Stimulated activated CD8-positive, alpha-beta memory T cell treated with anti-CD3 and anti-CD28 coated beads, Interleukin-7, amount 100 ng/mL, for 24 hours (primary cell): ENCODE measurements around the gene OGFOD2.

Experiments used
- DNase-seq: peaks from one replicate; pipeline ENCODE4 v3.0.0-alpha.2; 2020; ENCODE audit warnings: low read depth

Gene OGFOD2

DNA sequence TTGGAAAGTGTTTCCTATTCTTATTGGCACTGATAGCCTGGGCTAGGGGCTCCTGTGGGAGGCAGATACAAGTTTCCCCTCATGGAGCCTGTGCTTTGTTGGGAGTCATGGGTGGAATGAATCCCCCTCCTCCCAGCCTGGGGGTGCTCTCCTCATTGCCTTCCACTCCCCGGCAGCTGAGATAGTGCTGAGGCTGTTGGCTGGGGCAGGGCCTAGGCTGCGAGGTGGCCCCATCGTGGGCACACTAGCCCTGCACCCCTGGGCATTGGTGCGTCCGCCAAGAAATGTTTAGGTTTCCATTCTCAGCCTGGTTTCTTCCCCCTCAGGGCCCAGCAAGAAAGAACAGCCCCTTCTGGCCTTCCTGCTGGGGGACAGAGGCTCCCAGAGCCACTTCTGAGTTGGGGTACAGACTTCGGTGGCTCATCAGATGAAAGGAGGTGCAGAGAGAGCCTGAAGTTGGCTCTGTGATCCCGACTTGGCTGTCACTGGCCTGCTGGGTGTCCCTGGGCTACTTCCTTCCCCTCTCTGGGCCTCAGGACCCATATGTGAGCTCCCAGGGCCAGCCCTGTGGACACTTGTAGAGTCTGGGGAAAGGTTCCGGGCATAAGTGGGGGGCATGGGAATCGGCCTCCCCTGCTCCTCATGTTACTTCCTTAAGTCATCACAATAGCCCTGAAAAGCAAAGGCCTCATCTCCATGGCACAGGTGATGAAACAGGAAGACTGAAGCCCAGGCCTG, 2.8 kb downstream of the OGFOD2 start:
- DNase-seq = no peak

DNA sequence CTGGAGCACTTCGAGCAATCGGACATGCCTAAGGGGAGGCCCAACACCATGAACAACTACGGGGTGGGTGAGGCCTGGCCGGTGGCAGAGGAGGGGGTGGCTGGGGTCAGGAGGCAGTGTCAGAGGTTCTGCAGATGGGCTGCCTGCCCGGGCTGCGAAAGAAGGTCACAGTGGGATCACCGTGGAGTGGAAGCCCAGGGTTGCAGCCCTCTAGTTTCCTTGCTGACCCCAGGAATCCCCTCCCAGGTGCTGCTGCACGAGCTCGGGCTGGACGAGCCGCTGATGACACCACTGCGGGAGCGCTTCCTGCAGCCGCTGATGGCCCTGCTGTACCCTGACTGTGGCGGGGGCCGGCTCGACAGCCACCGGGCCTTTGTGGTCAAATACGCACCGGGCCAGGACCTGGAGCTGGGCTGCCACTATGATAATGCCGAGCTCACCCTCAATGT, 3.5 kb downstream of the OGFOD2 start:
- DNase-seq = no peak

DNA sequence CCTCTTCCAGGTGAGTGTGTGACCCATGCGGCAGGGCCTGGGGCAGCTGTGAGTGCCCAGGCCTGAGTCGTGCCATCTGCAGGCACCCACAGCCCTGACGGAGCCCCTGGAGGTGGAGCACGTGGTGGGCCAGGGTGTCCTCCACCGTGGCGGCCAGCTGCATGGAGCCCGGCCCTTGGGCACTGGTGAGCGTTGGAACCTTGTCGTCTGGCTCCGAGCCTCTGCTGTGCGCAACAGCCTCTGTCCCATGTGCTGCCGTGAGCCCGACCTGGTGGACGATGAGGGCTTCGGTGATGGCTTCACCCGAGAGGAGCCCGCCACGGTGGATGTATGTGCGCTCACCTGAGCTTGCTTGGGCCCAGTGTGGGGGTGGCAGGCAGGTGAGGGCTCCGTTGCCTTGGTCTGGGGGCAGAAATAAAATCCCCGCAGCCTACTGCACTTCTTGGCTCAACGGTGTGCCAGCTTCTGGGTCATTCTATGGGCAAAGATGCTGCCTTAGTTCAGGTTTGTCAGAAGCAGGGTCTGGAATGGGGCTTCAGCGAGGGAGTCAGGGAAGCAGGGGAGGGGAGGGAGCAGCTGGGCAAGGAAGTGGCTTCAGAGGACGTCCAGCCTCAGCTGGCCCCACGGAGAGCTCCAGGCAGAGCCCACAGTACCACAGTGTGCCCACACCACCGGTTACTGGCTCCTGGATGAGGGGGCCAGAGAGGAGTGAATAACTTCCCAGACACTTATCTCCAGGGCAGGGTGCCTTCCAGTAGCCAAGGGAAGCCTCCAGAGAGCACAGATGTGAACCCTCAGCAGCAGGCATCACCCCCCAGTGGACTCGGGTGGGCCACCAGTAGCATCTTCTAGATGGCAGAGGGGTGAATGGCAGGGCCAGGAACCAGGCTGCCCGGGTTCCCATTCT, 4.2 kb downstream of the OGFOD2 start:
- DNase-seq = no peak

DNA sequence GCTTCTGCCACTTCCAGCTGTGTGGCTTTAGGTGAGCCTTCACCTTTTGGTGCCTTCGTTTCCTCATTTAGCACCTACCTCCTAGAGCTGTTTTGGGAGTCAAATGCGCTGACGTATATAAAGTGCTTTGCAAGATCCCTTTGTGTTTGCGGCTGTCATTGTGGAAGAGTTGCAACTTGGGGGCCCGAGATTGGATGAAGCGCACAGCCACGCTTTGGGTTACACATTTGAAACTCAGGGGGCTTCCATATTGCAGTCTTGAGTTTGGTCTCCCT, 4.8 kb downstream of the OGFOD2 start:
- DNase-seq = no peak

DNA sequence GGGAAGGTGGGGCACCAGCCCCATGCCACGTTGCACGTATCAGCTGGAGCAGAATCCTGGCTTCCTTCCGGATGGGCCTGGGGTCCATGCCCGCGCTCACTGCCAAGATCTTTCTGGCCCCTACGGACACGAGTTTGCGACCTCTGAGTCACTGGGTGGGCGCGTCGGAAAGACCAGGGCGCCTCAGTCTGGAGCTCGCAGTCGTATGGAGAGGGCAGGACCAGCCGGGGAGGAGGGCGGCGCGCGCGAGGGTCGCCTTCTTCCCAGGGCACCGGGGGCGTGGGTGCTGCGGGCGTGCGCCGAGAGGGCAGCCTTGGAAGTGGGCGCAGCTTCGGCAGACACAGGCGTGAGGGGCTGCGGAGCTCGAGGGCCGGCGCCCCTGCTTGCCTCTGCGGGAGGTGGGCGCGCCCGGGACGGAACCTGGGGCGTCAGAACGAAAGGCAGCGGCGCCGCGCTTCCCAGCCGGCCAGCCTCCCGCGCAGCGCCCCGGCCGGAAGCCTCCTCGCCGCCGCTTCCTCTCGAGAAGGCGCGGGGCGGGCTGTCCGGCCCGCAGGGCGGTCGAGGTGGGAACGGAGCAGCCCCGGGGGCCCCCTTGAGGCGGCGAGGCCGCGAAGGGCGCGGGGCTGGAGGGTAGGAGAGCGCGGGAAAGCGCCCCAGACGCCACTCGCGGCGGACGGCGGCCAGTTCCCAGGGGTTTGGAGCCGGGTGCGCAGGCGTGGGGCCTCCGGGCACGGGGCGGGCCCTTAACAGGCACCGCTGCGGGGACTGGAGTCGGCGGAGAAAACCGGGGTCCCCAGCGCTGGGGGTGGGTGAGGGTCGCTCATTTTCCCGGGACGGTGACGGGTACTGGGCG, 5.4 kb downstream of the OGFOD2 start, which contains the start of gene ARL6IP4:
TSS of gene ARL6IP4 (plus strand) at position 499 of the 853 bp plus-strand sequence. CDS start 459 bp downstream, outside the sequence.
- DNase-seq = peak; percentile 38

DNA sequence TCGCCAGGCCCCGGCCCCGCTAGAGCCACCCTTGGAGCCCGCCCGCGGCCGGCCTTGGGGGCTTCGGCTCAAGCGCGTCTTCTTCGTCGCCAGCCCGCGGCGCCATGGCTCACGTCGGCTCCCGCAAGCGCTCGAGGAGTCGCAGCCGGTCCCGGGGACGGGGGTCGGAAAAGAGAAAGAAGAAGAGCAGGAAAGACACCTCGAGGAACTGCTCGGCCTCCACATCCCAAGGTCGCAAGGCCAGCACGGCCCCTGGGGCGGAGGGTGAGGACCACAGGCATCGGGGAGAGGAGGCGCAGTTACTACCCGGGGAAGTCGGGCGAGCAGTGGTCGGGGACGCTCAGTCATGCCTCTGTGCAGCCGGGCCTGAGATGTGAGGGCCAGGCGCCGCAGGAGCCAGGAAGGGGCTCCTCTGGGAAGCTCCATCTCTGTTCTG, 6.0 kb downstream of the OGFOD2 start:
- DNase-seq = no peak

DNA sequence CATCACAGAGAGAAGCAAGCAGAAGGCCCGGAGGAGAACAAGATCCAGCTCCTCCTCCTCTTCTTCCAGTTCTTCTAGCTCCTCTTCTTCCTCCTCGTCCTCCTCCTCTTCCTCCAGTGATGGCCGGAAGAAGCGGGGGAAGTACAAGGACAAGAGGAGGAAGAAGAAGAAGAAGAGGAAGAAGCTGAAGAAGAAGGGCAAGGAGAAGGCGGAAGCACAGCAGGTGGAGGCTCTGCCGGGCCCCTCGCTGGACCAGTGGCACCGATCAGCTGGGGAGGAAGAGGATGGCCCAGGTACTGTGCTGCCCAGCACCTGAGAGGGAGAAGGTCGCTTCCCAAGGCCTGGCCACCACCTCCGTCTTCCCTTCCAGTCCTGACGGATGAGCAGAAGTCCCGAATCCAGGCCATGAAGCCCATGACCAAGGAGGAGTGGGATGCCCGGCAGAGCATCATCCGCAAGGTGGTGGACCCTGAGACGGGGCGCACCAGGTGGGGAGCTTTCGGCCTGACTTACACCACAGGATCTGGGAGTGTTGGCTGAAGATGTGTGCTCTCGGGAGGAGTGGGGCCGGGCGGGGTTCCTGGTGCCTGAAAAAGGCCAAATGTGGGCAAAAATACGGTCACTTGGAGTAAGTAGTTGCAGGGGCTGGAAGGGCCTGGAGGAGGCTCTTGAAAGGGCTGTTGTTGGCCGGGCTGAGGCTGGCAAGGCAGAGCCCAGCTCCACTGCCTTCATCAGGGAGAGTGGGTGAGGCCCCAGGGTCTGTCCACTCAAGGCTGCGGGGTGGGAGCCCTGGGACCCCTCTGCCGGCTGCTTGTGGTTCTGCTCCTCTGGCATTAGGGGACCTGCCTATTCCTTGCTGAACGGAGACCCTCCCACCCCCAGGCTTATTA, 6.8 kb downstream of the OGFOD2 start:
- DNase-seq = no peak

DNA sequence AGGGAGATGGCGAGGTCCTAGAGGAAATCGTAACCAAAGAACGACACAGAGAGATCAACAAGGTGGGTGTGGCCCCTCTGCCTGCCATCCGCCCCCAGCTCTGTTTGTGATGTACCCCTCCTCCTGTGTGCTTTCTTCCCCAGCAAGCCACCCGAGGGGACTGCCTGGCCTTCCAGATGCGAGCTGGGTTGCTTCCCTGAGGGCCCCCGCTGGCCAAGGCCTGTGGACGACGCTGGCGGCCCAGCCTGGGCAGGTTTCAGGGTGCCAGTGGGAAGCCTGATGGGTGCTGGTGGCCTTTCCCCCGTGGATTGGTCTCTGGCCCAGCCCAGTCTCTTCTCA, 7.4 kb downstream of the OGFOD2 start:
- no peak for DNase-seq

DNA sequence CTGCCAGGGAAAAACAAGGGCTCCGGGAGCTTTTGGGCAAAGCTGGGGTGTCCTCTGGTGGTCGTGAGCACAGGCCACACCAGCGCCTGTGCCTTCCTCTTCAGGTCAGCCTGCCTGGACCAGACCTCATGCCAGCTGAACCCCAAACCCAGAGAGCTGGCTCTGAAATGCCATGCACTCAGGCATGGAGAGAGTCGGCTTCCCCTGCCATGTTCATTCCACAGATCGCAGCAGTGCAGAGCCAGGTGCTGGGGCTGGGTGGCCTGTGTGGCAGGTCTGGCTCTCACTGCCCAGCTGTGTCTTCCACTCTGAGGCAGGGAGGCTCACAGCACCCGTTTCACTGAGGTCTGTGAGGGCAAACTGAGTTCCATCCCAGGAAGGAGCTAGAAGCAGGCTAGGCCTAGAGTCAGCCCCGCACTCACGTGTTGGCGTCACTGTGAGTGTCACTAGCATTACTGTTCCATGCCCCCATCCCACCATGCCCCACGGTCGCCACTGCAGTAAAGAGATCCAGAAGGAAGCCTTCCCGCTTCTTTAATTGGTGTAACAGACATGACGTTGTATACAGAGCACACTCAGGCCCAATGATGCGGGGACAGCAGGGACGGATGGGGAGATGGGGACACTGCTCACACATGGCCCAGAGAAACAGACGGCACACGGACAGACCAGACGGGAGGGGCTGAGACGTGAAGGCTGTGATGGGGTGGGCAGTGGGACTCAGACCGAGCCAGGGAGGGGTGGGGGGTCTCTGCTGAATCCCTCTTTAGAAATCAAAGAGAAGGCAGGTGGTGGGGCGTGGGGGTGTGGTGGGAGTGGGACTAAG, 8.1 kb downstream of the OGFOD2 start:
- no peak for DNase-seq

DNA sequence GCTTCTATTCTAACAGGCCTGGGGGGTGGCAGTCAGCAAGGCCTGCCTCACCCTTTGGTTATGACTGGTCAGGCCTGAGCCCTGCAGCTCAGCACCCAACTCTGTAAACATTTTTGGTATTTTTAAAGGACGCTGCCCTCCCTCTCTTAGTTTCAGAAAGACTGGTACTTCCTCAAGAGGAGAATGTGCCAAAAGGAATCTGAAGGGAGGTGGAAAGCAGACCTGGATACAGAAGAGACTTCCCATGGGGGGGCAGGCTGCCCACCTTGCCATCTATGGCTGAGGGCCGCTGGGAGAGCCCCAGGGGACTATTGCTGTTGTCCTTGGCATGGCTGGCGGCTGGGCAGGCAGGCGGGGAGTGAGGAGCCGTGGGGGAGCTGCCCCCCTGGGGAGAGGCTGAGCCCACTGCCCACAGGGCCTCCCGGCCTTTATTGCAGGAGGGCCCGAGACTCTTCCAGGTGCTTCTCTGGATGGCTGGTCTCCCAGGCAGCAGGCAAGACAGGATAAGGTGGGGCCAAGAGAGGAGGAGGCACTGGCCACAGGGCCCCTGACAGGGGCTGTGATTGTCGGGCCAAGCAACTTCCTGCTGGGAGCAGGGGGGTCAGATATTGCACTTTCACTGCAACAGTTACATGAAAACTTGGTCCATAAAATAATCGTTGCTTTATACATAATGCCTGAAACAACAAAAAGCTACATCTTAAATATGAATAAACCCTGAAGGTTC, 8.9 kb downstream of the OGFOD2 start:
- DNase-seq = no peak

DNA sequence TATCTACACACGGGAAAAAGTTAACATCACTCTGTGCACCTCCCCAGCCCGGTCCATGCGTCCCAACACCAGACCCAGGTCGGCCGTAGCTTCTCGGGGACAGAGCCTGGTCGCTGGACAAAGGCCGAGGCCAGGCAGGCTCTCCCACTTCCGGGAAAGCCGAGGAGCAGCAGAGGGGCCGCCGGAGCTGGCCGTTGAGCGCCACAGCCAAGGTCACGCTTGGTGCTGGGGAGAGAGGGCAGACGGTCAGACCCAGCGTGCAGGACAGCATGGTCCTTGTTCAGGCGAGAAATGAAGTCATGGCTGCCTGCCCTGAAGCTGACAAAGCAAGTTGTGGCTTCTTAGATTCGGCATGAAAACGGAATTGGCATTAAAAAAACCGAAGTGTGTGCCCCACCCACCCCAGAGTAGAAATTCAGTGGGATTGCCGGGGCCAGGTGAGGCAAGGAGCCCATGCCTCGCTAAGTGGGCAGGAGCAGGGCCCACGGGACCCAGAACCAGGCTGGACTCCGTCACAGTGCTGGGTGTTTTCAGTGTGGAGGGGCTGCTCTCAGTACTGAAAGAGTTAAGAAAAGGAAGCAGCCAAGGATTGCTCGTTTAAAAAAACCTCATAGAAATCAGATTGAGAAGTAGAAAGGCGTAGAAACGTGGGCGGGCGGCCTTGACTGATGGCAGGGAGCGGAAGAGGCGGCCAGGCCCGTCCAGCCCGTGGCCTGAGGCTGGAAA, 9.7 kb downstream of the OGFOD2 start:
- DNase-seq = no peak

DNA sequence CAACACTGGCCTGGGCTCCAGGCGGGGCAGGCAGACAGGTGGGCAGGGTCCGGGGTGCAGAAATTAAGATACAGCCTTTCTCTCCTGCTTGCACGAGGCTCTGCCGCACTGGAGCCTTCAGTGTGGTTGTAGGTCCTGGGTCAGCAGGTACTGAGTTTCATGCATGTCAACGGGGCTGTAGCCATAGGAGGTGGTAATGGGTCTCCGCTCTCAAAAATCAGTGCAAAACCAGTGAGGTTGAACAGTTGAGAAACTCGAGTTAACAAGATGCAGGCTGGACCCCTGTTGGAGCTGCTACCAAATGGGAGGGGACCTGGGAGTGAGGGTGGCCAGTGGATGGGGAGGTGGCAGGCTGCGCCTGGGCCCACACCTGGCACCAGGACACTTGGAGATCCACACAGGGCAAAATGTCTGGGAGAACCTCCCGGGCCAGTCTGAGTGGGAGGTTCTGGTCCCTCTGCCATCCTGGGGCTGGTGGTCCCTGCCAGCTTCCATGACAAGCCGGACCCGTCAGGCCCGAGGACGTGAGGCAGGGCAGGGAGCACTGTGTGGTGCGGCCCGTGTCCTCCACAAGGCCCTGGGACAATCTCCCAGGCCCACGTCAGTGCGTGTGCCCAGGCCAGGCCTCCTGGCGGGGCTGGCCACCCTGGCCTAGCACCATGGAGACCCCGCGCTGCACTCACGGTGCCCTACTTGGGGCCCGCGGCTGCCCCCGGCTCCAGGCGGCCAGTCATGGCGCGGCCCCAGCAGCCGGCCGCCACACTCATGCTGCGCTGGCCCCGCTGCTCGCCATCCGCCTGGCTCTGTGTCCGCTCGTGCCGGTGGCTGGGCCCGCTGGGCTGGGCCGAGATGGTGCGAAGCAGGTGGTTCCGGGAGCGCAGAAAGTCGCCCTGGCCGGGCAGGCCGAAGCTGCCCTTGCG, 10.6 kb downstream of the OGFOD2 start:
- DNase-seq = no peak

DNA sequence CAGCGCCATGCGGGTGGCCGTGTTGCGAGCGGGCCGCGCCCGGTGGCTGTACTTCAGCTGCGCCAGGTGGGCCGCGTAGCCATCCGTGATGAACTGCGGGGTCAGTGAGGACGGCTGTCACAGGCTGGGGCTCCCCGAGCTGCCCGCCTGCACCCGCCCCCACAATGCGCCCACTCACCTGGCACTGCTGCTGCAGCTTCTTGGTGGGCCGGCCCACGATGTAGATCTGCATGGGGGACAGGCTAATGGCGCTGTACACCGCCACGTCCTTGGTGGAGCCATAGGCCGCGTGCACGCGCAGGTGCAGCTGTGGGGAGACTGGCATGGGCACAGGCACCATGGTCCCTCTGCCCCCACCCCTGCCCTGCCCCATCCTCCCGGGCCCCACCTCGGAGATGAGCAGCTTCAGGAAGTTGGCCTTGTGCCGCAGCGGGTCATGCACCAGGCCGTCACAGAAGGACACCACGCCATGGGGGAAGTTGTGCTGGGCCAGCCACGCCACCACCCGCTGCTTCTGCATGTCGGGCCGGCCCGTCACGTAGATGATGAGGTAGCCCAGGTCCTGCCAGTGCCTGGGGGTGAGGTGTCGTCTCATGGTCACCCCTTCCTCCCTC, 11.3 kb downstream of the OGFOD2 start:
- DNase-seq = no peak

DNA sequence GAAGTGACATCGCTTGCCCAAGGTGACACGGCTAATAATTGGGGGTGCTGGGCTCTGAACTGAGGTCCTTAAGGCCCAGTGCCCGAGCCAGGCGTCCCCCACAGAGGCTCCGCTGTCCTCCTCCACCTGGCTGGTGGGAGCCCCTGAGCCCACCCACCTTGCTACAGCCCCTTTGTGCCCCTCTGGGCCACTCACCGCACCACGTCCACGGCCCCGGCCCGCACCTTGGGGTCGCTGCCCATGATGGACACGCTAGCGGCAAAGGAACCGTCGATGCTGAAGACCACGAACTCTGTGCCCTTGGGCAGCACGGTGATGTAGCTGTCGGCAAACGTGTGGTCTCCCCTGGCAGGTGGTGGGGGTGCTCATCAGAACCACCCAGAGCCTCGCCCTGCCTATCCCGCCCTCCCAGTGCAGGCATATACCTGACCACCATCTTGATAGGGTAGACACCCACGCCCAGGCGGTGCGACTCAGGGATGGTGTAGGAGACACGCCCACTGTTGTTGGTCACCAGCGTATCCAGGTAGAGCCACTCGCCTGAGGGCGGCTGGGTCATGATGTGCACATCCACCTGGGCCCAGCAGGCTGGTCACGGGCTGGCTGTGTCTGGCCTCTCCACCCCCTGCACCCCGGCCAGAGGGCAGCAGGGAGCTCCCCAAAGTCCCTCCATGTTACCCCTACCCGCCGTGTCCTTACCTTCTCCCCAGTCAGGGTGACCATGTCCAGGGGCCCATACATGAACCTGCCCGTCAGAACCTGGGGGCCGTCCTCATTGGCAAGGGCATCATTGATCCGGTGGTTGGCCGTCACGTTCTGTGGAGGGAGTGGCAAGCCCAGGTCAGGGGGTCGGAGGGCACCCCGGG, 12.3 kb downstream of the OGFOD2 start:
- no peak for DNase-seq

DNA sequence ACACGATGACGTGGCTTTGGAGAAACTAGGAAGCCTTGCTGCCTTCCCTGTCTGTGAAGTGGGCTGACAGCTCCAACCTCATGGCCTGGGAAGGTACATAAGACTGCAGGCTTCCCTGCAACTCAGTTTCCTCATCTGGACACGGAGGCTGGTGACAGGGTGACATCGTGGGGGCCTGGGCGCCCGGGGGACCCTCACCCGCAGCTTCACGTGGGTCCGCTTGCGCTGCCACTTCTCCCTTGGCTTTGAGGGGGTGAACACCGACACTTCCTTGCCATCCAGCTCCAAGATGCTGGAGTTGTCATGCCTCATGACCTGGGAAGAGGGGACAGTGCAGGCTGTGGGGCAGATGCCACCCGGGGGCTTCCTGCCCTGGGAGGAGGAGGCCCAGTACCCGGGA, 13.0 kb downstream of the OGFOD2 start:
- DNase-seq = no peak

DNA sequence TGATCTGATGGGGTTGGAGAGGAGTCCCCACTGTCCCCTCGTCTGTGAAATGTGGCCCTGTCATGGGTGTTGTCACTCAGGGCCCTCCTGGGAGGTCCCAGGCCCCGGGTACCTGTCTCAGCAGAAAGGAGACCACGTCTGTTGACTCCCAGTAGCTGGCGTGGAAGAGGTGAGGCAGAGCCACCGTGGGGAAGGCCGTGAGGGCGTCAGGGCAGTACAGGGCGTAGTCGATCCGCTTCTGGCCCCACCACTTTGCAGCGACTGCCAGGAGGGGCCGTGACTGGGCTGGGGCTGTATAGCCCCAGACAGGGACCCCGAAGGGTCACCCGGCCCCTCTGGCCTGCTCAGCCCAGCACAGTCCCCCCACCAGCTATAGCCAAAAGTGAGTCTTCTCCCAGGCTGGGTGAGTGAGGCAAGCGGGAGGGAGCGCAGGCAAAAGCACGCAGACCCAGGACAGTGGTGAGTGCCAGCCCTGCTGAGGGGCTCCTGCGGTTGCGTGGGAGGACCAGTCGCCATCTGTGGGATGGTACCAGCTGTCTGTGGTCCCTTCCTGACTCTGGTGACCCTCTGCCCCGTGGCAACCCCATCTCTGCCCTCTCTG, 13.7 kb downstream of the OGFOD2 start:
- no peak for DNase-seq
